Naive thymus-derived CD4-positive, alpha-beta T cell (primary cell): ENCODE data around the gene SYTL2. TPM values are rescaled to one million over a fixed set of nuclear protein-coding genes. Genes with fewer than 3 reads are reported as not detected.

Source experiments
- ATAC-seq: fragments of 150-1000 bp; cut with Tn5 transposase; 2 replicates; pipeline ENCODE4 v1.10.0; 2021; ENCODE audit warnings: mild to moderate bottlenecking, moderate library complexity
- CTCF ChIA-PET: fragments of 350-600 bp; sonication (Branson Sonifier 250); formaldehyde crosslinking; loops from one replicate; lab custom pipeline; 2021; ENCODE audit warnings: antibody characterized with exemption; lab: Charles Lee
- POLR2A ChIA-PET: fragments of 350-600 bp; sonication (Branson Sonifier 250); formaldehyde crosslinking; loops from one replicate; lab custom pipeline; 2021; ENCODE audit warnings: antibody characterized with exemption, inconsistent platforms; lab: Charles Lee
- DNase-seq, 9 donors: peaks; one replicate each; pipeline versions ENCODE4 v3.0.0 to v3.0.0-alpha.2; 2020 to 2022; ENCODE audit warnings: mixed read lengths in 1 of 9
- H3K27ac ChIP-seq: one replicate; pipeline ENCODE4 v1.7.0; 2013; ENCODE audit warnings: mild to moderate bottlenecking, low read depth, low read length, moderate library complexity
- H3K27me3 ChIP-seq, 2 donors: one replicate each; pipeline ENCODE4 v1.7.0; 2013; ENCODE audit warnings: low read length in 2 of 2, mild to moderate bottlenecking in 2 of 2, moderate library complexity in 2 of 2; ENCODE audit not compliant: control insufficient read depth in 2 of 2, insufficient read depth in 2 of 2
- H3K36me3 ChIP-seq, 3 experiments: 1 replicate in 2 of 3; 2 replicates in 1 of 3; pipeline ENCODE4 v1.7.0; 2013; ENCODE audit warnings: low read length in 3 of 3, mild to moderate bottlenecking in 3 of 3, moderate library complexity in 1 of 3; ENCODE audit not compliant: insufficient read depth in 3 of 3, control insufficient read depth in 2 of 3
- H3K4me1 ChIP-seq, 2 donors: one replicate each; pipeline ENCODE4 v1.7.0; 2013; ENCODE audit warnings: low read length in 2 of 2, mild to moderate bottlenecking in 2 of 2, moderate library complexity in 1 of 2; ENCODE audit not compliant: control insufficient read depth in 2 of 2, insufficient read depth in 2 of 2
- H3K4me3 ChIP-seq: 2 replicates; pipeline ENCODE4 v1.7.0; 2013; ENCODE audit warnings: mild to moderate bottlenecking, low read length
- H3K9me3 ChIP-seq, 3 experiments: 1 replicate in 2 of 3; 2 replicates in 1 of 3; pipeline ENCODE4 v1.7.0; 2013; ENCODE audit warnings: low read length in 3 of 3; ENCODE audit not compliant: control insufficient read depth in 2 of 3
- H3K27ac Mint-ChIP-seq, 9 donors: one replicate each; pipeline ENCODE4 v1.8.0; 2020 to 2022; ENCODE audit warnings: mixed read lengths in 9 of 9, mild to moderate bottlenecking in 8 of 9, moderate library complexity in 5 of 9, inconsistent platforms in 2 of 9
- H3K27me3 Mint-ChIP-seq, 5 donors: one replicate each; pipeline ENCODE4 v1.8.0; 2021 to 2022; ENCODE audit warnings: mixed read lengths in 5 of 5, mild to moderate bottlenecking in 1 of 5
- H3K36me3 Mint-ChIP-seq, 5 donors: one replicate each; pipeline ENCODE4 v1.8.0; 2020 to 2022; ENCODE audit warnings: mixed read lengths in 5 of 5, mild to moderate bottlenecking in 3 of 5, inconsistent platforms in 1 of 5
- H3K4me1 Mint-ChIP-seq, 7 donors: one replicate each; pipeline ENCODE4 v1.8.0; 2020 to 2022; ENCODE audit warnings: mixed read lengths in 7 of 7, mild to moderate bottlenecking in 3 of 7, inconsistent platforms in 1 of 7
- H3K4me3 Mint-ChIP-seq, 10 donors: one replicate each; pipeline ENCODE4 v1.8.0; 2020 to 2022; ENCODE audit warnings: mild to moderate bottlenecking in 10 of 10, mixed read lengths in 10 of 10, moderate library complexity in 6 of 10, inconsistent platforms in 2 of 10
- H3K9me3 Mint-ChIP-seq, 11 donors: one replicate each; pipeline ENCODE4 v1.8.0; 2020 to 2022; ENCODE audit warnings: mixed read lengths in 11 of 11, mild to moderate bottlenecking in 4 of 11, inconsistent platforms in 1 of 11, moderate library complexity in 1 of 11
- intact Hi-C, 2 donors: fragments of 100-400 bp; cut with micrococcal nuclease; formaldehyde crosslinking; loops; one replicate each; pipeline ENCODE4 v1.15.1; 2023
- polyA plus RNA-seq, 2 donors: library from polyadenylated mRNA; unstranded; fragments of 300-500 nt; fragmentation: Illumina TruSeq; gene quantifications; one replicate each; pipeline ENCODE4 v1.2.3, GENCODE V29; 2021
- total RNA-seq, 6 experiments: library from RNA in 5 of 6; stranded (reverse) in 5 of 6; gene quantifications; 1 replicate in 5 of 6; 2 replicates in 1 of 6; pipeline ENCODE4 v1.2.3 and lab custom pipeline; 2021 to 2026

Gene SYTL2
- total and polyA plus RNA-seq, 7 experiments from 2014 or later = 12.0 to 62.9 (median 27.5) TPM

DNA sequence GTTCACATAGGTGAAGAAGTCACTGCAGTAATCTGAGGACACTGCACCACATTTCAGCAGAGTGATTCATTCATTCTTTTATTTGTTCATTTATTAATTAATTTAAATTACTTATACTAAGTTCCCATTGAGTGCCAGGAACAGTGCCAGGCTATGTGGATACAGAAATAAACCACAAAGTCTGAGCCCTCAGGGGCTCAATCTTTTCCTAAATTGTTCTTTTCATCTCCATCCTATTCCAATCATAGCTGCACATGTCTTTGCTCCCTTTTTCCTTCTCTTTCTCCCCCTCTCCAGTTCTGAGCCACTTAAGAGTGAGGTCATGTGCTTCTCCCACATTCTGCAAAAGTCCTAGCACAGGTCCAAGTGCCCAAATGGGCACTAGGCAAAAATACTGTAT lies 4.9 kb downstream of the SYTL2 start:
- CTCF ChIA-PET = no interaction called here
- Mint-ChIP-seq H3K27ac (peak overlapping the region in 3 of 9 donors; percentile 23 to 76 (median 27)), H3K36me3 (peaks cover 0 to 40% (median 6%) of the 10 kb centered on the region in 5 donors), H3K4me3 (no peak overlapping the region), H3K4me1 (peaks cover 30 to 79% (median 64%) of the 10 kb centered on the region in 7 donors), H3K9me3 (peaks cover 0 to 4% (median 0%) of the 10 kb centered on the region in 11 donors), H3K27me3 (no peaks in the 10 kb centered on the region)
- Histone ChIP-seq H3K27ac (no peak overlapping the region), H3K36me3 (no peaks in the 10 kb centered on the region), H3K27me3 (no peaks in the 10 kb centered on the region), H3K4me3 (no peak overlapping the region), H3K9me3 (no peaks in the 10 kb centered on the region), H3K4me1 (peaks cover 14 to 20% of the 10 kb centered on the region in 2 donors)
- POLR2A ChIA-PET = interaction anchor here (0.6 kb wide), 1 partner anchor 406 kb away, joined by 3 read pairs; no protein-coding TSS in a partner anchor
- DNase-seq (no peak), ATAC-seq (no peak)
- intact Hi-C loops = no loop called here

DNA sequence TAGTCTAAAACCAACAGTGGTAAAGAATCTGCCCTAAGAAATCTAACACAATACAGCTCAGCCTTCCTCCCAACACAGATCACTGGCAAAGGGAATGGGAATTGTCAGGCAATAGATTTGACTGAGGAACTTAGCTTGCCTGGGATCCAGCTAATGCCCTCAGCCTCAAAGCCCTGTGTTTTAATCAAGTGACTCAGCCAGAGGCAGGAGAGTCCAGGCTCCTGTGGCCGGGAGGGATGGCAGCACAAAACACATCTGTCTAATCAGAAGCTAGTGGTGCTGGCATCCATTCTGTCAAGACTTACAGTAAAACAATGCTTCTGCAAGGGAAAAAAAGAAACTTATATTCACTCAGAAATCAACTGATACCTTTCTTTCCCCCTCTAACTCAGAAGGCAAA lies 5.6 kb downstream of the SYTL2 start:
- Histone ChIP-seq H3K36me3 (no peaks in the 10 kb centered on the region), H3K27ac (no peak overlapping the region), H3K9me3 (no peaks in the 10 kb centered on the region), H3K4me3 (no peak overlapping the region), H3K27me3 (no peaks in the 10 kb centered on the region), H3K4me1 (peaks cover 14 to 18% of the 10 kb centered on the region in 2 donors)
- Mint-ChIP-seq H3K4me3 (no peak overlapping the region), H3K36me3 (peaks cover 0 to 46% (median 9%) of the 10 kb centered on the region in 5 donors), H3K27ac (peak overlapping the region in 1 of 9 donors; percentile 27), H3K4me1 (peaks cover 31 to 82% (median 70%) of the 10 kb centered on the region in 7 donors), H3K9me3 (peaks cover 0 to 8% (median 0%) of the 10 kb centered on the region in 11 donors), H3K27me3 (no peaks in the 10 kb centered on the region)
- DNase-seq (no peak), ATAC-seq (no peak)
- POLR2A ChIA-PET = interaction anchor here (0.6 kb wide), 2 partner anchors 9 to 407 kb away, joined by 3 read pairs; no protein-coding TSS in a partner anchor
- intact Hi-C loops = no loop called here
- CTCF ChIA-PET = no interaction called here

DNA sequence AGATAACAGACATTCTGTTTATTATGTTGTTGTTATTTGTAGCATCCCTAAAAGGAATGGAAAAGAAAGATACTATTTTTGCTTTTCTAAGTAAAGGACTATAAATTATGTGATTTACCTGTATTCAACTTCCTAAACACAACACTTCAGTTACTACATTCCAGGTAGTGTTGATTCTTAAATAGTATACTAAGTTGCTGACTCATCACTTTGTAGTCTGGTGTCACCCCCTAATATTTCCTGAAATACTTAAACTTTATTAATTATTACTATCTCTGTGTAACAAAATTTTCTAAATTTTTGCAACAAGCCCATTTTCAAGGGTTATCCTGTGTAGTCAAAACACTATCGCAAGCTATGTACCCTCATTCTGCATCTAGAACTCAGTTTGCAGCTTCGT lies 7.0 kb downstream of the SYTL2 start:
- no peaks in the 10 kb centered on the region for H3K27me3 ChIP-seq
- H3K27ac Mint-ChIP-seq = no peak overlapping the region
- H3K4me3 ChIP-seq = no peak overlapping the region
- no peaks in the 10 kb centered on the region for H3K9me3 ChIP-seq
- H3K27ac ChIP-seq = no peak overlapping the region
- DNase-seq (no peak), ATAC-seq (no peak)
- H3K4me1 Mint-ChIP-seq = peaks cover 32 to 82% (median 68%) of the 10 kb centered on the region in 7 donors
- ChIA-PET POLR2A (no interaction called here), CTCF (no interaction called here)
- peaks cover 0 to 56% (median 9%) of the 10 kb centered on the region in 5 donors for H3K36me3 Mint-ChIP-seq
- no peak overlapping the region for H3K4me3 Mint-ChIP-seq
- no peaks in the 10 kb centered on the region for H3K27me3 Mint-ChIP-seq
- peaks cover 0 to 9% (median 0%) of the 10 kb centered on the region in 11 donors for H3K9me3 Mint-ChIP-seq
- H3K4me1 ChIP-seq = peaks cover 3% of the 10 kb centered on the region in 2 donors
- H3K36me3 ChIP-seq = no peaks in the 10 kb centered on the region
- intact Hi-C loops = no loop called here

GRCh38 chr11:85803303-85803702 lies 7.6 kb downstream of the SYTL2 start:
- Histone ChIP-seq H3K27me3 (no peaks in the 10 kb centered on the region), H3K36me3 (no peaks in the 10 kb centered on the region), H3K27ac (no peak overlapping the region), H3K9me3 (no peaks in the 10 kb centered on the region), H3K4me1 (no peaks in the 10 kb centered on the region), H3K4me3 (no peak overlapping the region)
- ChIA-PET CTCF (no interaction called here), POLR2A (no interaction called here)
- no peak for ATAC-seq
- Mint-ChIP-seq H3K9me3 (peaks cover 0 to 9% (median 0%) of the 10 kb centered on the region in 11 donors), H3K4me3 (no peak overlapping the region), H3K36me3 (peaks cover 0 to 60% (median 9%) of the 10 kb centered on the region in 5 donors), H3K27ac (peak overlapping the region in 1 of 9 donors; percentile 16), H3K4me1 (peaks cover 35 to 84% (median 70%) of the 10 kb centered on the region in 7 donors), H3K27me3 (no peaks in the 10 kb centered on the region)
- intact Hi-C loops = no loop called here
- DNase-seq = no peak

GRCh38 chr11:85801527-85801926 lies 9.4 kb downstream of the SYTL2 start:
- H3K4me1 Mint-ChIP-seq = peaks cover 35 to 78% (median 66%) of the 10 kb centered on the region in 7 donors
- intact Hi-C loops = no loop called here

DNA sequence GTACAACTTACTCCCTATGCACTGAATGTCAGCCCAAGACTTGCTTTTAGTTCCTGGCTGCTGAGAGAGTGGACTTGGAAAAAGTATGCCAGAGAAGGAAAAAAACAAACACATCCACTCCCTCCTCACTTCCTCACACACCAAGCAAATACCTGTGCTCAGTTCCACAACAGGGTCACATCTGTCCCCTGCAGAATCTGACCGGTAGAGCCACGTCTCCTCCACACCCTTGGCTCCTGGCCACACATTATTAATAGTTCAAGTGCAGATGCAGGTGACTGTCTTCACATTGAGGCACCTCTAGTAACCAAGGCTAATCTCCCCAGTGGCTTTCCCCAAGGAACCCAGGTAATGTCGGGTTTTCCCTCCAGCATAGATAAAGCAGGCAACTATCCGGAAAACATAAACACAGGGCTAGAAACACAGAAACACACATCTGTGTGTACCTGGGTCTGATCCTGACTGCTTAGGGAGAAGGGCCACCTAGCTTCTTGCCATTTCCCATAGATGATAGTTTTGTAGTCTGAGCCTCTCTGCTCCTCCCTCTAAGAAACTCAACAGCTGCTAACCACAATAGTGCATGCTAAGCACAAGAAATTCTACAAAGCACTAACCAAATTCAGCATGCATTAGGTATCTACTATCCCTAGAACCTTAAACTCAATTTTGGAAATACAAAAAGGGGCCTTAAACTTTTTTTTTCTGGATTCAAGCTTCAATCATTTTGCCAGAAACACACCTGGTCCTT lies 10.2 kb downstream of the SYTL2 start:
- H3K9me3 Mint-ChIP-seq = peaks cover 0 to 9% (median 0%) of the 10 kb centered on the region in 11 donors
- Histone ChIP-seq H3K27ac (no peak overlapping the region), H3K4me1 (no peaks in the 10 kb centered on the region), H3K36me3 (no peaks in the 10 kb centered on the region), H3K27me3 (no peaks in the 10 kb centered on the region), H3K4me3 (no peak overlapping the region), H3K9me3 (no peaks in the 10 kb centered on the region)
- no peaks in the 10 kb centered on the region for H3K27me3 Mint-ChIP-seq
- H3K4me1 Mint-ChIP-seq = peaks cover 31 to 78% (median 65%) of the 10 kb centered on the region in 7 donors
- ATAC-seq (no peak), DNase-seq (no peak)
- H3K27ac Mint-ChIP-seq = no peak overlapping the region
- POLR2A ChIA-PET = no interaction called here
- CTCF ChIA-PET = no interaction called here
- intact Hi-C loops = no loop called here
- peak overlapping the region in 3 of 10 donors; percentile 1 to 43 (median 6) for H3K4me3 Mint-ChIP-seq
- peaks cover 0 to 59% (median 11%) of the 10 kb centered on the region in 5 donors for H3K36me3 Mint-ChIP-seq

More at GRCh38 chr11:85801527-85801926, 9.4 kb downstream of the SYTL2 start:
- H3K27me3 ChIP-seq = no peaks in the 10 kb centered on the region
- no peaks in the 10 kb centered on the region for H3K36me3 ChIP-seq
- POLR2A ChIA-PET = interaction anchor here (1.2 kb wide), 1 partner anchor 9 kb away, joined by 3 read pairs; the partner anchor contains the start of gene SYTL2
- Mint-ChIP-seq H3K36me3 (peaks cover 0 to 61% (median 11%) of the 10 kb centered on the region in 5 donors), H3K27ac (no peak overlapping the region), H3K27me3 (no peaks in the 10 kb centered on the region), H3K4me3 (peak overlapping the region in 2 of 10 donors; percentile 1), H3K9me3 (peaks cover 0 to 9% (median 0%) of the 10 kb centered on the region in 11 donors)
- CTCF ChIA-PET = no interaction called here
- DNase-seq (no peak), ATAC-seq (no peak)
- no peaks in the 10 kb centered on the region for H3K9me3 ChIP-seq
- H3K4me3 ChIP-seq = no peak overlapping the region
- no peak overlapping the region for H3K27ac ChIP-seq
- H3K4me1 ChIP-seq = no peaks in the 10 kb centered on the region
